Osteocyte (in vitro differentiated cells): ENCODE data around the gene PRKN. TPM values are rescaled to one million over a fixed set of nuclear protein-coding genes. Genes with fewer than 3 reads are reported as not detected.

ENCODE experiments used
- DNase-seq: peaks from one replicate; pipeline ENCODE4 v3.0.0; 2021; ENCODE audit warnings: mixed read lengths; ENCODE audit not compliant: unreplicated experiment; ENCODE audit errors: extremely low spot score
- H3K27ac Mint-ChIP-seq: one replicate; pipeline ENCODE4 v1.8.0; 2021; ENCODE audit warnings: mild to moderate bottlenecking, mixed read lengths; ENCODE audit not compliant: unreplicated experiment
- H3K27me3 Mint-ChIP-seq: one replicate; pipeline ENCODE4 v1.8.0; 2021; ENCODE audit warnings: mixed read lengths; ENCODE audit not compliant: unreplicated experiment
- H3K36me3 Mint-ChIP-seq: one replicate; pipeline ENCODE4 v1.8.0; 2021; ENCODE audit warnings: mixed read lengths; ENCODE audit not compliant: unreplicated experiment
- H3K4me1 Mint-ChIP-seq: one replicate; pipeline ENCODE4 v1.8.0; 2021; ENCODE audit warnings: mixed read lengths; ENCODE audit not compliant: unreplicated experiment
- H3K4me3 Mint-ChIP-seq: one replicate; pipeline ENCODE4 v1.8.0; 2021; ENCODE audit warnings: mild to moderate bottlenecking, moderate library complexity, mixed read lengths; ENCODE audit not compliant: unreplicated experiment
- H3K9me3 Mint-ChIP-seq: one replicate; pipeline ENCODE4 v1.8.0; 2021; ENCODE audit warnings: mixed read lengths; ENCODE audit not compliant: unreplicated experiment
- CTCF ChIP-seq: fragments of 200-600 bp; sonication (generic); IDR thresholded peaks from 2 replicates; pipeline ENCODE4 v1.5.0; 2021; ENCODE audit warnings: antibody characterized with exemption, mild to moderate bottlenecking, moderate library complexity
- total RNA-seq: library from RNA; stranded (reverse); gene quantifications from 2 replicates; pipeline ENCODE4 v1.2.1, GENCODE V29; 2021

PRKN gene
- total RNA-seq, 1 donor from 2014 or later, result 13.4 TPM

- no peaks in the 10 kb centered on the region for H3K27me3 Mint-ChIP-seq
- no peak for DNase-seq
Measured at GRCh38 chr6:162372106-162372505, 355.5 kb downstream of the PRKN start.

GRCh38 chr6:162371121-162371520, 356.4 kb downstream of the PRKN start:
- H3K9me3 Mint-ChIP-seq, result peaks cover 3% of the 10 kb centered on the region
- H3K4me1 Mint-ChIP-seq, result peaks cover 15% of the 10 kb centered on the region
- DNase-seq, result no peak
- no peak overlapping the region for H3K27ac Mint-ChIP-seq
- TF ChIP-seq CTCF, result no peak
- no peaks in the 10 kb centered on the region for H3K27me3 Mint-ChIP-seq
- no peak overlapping the region for H3K4me3 Mint-ChIP-seq
- H3K36me3 Mint-ChIP-seq, result no peaks in the 10 kb centered on the region

More at GRCh38 chr6:162372106-162372505, 355.5 kb downstream of the PRKN start:
- H3K36me3 Mint-ChIP-seq, result no peaks in the 10 kb centered on the region
- no peak overlapping the region for H3K4me3 Mint-ChIP-seq
- no peak for TF ChIP-seq CTCF
- peaks cover 19% of the 10 kb centered on the region for H3K4me1 Mint-ChIP-seq
- H3K27ac Mint-ChIP-seq, result no peak overlapping the region
- H3K9me3 Mint-ChIP-seq, result peaks cover 6% of the 10 kb centered on the region

GRCh38 chr6:162369091-162369490, 358.5 kb downstream of the PRKN start:
- no peak for TF ChIP-seq CTCF
- H3K36me3 Mint-ChIP-seq, result no peaks in the 10 kb centered on the region
- DNase-seq, result no peak
- H3K4me3 Mint-ChIP-seq, result no peak overlapping the region
- no peaks in the 10 kb centered on the region for H3K27me3 Mint-ChIP-seq
- peaks cover 17% of the 10 kb centered on the region for H3K4me1 Mint-ChIP-seq
- no peaks in the 10 kb centered on the region for H3K9me3 Mint-ChIP-seq
- H3K27ac Mint-ChIP-seq, result no peak overlapping the region

- no peak for DNase-seq
- no peaks in the 10 kb centered on the region for H3K36me3 Mint-ChIP-seq
- peaks cover 13% of the 10 kb centered on the region for H3K4me1 Mint-ChIP-seq
- H3K27ac Mint-ChIP-seq, result no peak overlapping the region
- H3K27me3 Mint-ChIP-seq, result no peaks in the 10 kb centered on the region
- no peaks in the 10 kb centered on the region for H3K9me3 Mint-ChIP-seq
- TF ChIP-seq CTCF, result no peak
- no peak overlapping the region for H3K4me3 Mint-ChIP-seq
Measured at GRCh38 chr6:162364488-162364887, 363.1 kb downstream of the PRKN start.

GRCh38 chr6:162363757-162364156, 363.8 kb downstream of the PRKN start:
- Mint-ChIP-seq H3K36me3 (no peaks in the 10 kb centered on the region), H3K9me3 (no peaks in the 10 kb centered on the region), H3K4me1 (peaks cover 10% of the 10 kb centered on the region), H3K27ac (no peak overlapping the region), H3K4me3 (no peak overlapping the region), H3K27me3 (no peaks in the 10 kb centered on the region)
- DNase-seq, result no peak
- no peak for TF ChIP-seq CTCF
